Transverse colon (tissue), 4 donors: ENCODE results near the gene BMP6. TPM values are rescaled to one million over a fixed set of nuclear protein-coding genes. Genes with fewer than 3 reads are reported as not detected.

ENCODE experiments used
- DNase-seq: peaks from one replicate; pipeline ENCODE4 v3.0.0-alpha.2; 2019
- H3K27ac ChIP-seq, 4 donors: fragments of 200-600 bp; sonication (generic); 2 replicates each; pipeline ENCODE4 v1.5.1; 2016 to 2018; ENCODE audit warnings: inconsistent platforms in 4 of 4
- H3K27me3 ChIP-seq: fragments of 200-600 bp; sonication (generic); 2 replicates; pipeline ENCODE4 v1.5.1; 2017; ENCODE audit warnings: inconsistent platforms
- H3K36me3 ChIP-seq, 4 donors: fragments of 200-600 bp; sonication (generic); 2 replicates each; pipeline ENCODE4 v1.5.1; 2017 to 2019; ENCODE audit warnings: inconsistent platforms in 4 of 4
- H3K4me1 ChIP-seq, 4 donors: fragments of 200-600 bp; sonication (generic); 2 replicates each; pipeline ENCODE4 v1.5.1; 2017 to 2020; ENCODE audit warnings: inconsistent platforms in 4 of 4
- H3K4me3 ChIP-seq, 4 donors: fragments of 200-600 bp; sonication (generic); 1 replicate in 1 of 4; 2 replicates in 3 of 4; pipeline versions ENCODE4 v1.5.1 to v1.6.1; 2017 to 2019; ENCODE audit warnings: inconsistent platforms in 4 of 4
- H3K9me3 ChIP-seq, 2 donors: fragments of 200-600 bp; sonication (generic); 2 replicates each; pipeline ENCODE4 v1.5.1; 2017 to 2019; ENCODE audit warnings: inconsistent platforms in 2 of 2
- EP300 ChIP-seq: sonication (generic); formaldehyde crosslinking; IDR thresholded peaks from one replicate; pipeline ENCODE4 v1.6.1; 2017; ENCODE audit warnings: antibody characterized with exemption, low read depth
- POLR2A ChIP-seq: fragments of 450-650 bp; IDR thresholded peaks from one replicate; pipeline ENCODE4 v1.6.1; 2016; ENCODE audit warnings: antibody characterized with exemption, mild to moderate bottlenecking, moderate library complexity
- POLR2AphosphoS5 ChIP-seq, 3 donors: sonication (generic); formaldehyde crosslinking; IDR thresholded peaks; one replicate each; pipeline ENCODE4 v1.6.1; 2016; ENCODE audit warnings: antibody characterized with exemption in 3 of 3
- WGBS, 2 donors: methylation state at CpG; one replicate each; pipeline ENCODE4 v1.1.5; 2018; ENCODE audit warnings: low coverage in 1 of 2; 5-methylcytosine and 5-hydroxymethylcytosine counted together
- in situ Hi-C, 4 donors: fragments of 200-750 bp; cut with MboI; loops; one replicate each; pipeline versions ENCODE4 v1.15.0 to v1.15.1; 2017; ENCODE audit warnings: low sequenced_read_pairs in 3 of 4, low pct_ligation_motif_present in 1 of 4, low pct_unique_long_range_greater_than_20kb in 1 of 4
- intact Hi-C: fragments of 100-400 bp; cut with DNase I; formaldehyde crosslinking; loops from one replicate; pipeline ENCODE4 v1.15.1; 2023; ENCODE audit warnings: low total_unique reads
- total RNA-seq, 4 donors: library from RNA; depleted of rRNA; stranded (reverse); fragments of >200 nt; gene quantifications; one replicate each; pipeline ENCODE4 v1.1.0, GENCODE V29; 2016
- TF ChIP-seq, protein P1 (sequence below), 5 experiments: fragments of 200-600 bp in 3 of 5; fragments of 450-650 bp in 2 of 5; sonication (generic) in 3 of 5; IDR thresholded peaks; 1 replicate in 2 of 5; 2 replicates in 3 of 5; pipeline ENCODE4 v1.5.1; 2016 to 2017; ENCODE audit warnings: antibody characterized with exemption in 5 of 5, inconsistent platforms in 3 of 5, mild to moderate bottlenecking in 2 of 5, moderate library complexity in 1 of 5

The BMP6 gene
- total RNA-seq, 4 donors from 2014 or later = 1.1 to 12.7 (median 6.7) TPM

DNA sequence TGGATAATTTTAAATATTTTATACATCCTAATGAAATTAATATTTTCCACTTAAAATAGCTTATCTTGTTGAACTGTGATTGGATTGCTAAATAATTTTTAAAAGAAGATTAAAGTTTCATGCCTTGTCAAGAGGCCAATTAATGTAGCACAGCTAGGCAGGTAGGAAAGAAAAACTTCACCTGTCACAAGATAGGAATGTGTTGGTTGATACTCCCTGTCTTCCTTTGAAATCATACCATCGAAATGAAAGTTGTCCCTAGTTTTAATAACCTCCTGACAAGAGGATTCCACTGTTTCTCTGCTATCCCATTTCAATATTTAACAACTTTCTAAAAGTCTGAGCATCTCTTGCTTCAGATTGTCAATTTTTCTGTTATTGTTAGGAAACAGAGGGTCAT, 80.8 kb downstream of the BMP6 start:
- TF ChIP-seq POLR2AphosphoS5 (IDR thresholded peaks at IDR 0.05) = no peak
- no peak for TF ChIP-seq EP300
- TF ChIP-seq, protein P1, sequence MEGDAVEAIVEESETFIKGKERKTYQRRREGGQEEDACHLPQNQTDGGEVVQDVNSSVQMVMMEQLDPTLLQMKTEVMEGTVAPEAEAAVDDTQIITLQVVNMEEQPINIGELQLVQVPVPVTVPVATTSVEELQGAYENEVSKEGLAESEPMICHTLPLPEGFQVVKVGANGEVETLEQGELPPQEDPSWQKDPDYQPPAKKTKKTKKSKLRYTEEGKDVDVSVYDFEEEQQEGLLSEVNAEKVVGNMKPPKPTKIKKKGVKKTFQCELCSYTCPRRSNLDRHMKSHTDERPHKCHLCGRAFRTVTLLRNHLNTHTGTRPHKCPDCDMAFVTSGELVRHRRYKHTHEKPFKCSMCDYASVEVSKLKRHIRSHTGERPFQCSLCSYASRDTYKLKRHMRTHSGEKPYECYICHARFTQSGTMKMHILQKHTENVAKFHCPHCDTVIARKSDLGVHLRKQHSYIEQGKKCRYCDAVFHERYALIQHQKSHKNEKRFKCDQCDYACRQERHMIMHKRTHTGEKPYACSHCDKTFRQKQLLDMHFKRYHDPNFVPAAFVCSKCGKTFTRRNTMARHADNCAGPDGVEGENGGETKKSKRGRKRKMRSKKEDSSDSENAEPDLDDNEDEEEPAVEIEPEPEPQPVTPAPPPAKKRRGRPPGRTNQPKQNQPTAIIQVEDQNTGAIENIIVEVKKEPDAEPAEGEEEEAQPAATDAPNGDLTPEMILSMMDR (IDR thresholded peaks at IDR 0.05) = no peak
- TF ChIP-seq POLR2A = no peak
- H3K27me3 ChIP-seq = no peaks in the 10 kb centered on the region
- H3K4me1 ChIP-seq = no peaks in the 10 kb centered on the region
- WGBS, 2 donors = 47 to 69% methylated on average over 1 of the region's 1 CpG
- in situ Hi-C loops = no loop called here
- no peaks in the 10 kb centered on the region for H3K36me3 ChIP-seq
- no peak overlapping the region for H3K4me3 ChIP-seq
- no peak for DNase-seq
- intact Hi-C loops = no loop called here
- no peaks in the 10 kb centered on the region for H3K9me3 ChIP-seq
- H3K27ac ChIP-seq = no peak overlapping the region

DNA sequence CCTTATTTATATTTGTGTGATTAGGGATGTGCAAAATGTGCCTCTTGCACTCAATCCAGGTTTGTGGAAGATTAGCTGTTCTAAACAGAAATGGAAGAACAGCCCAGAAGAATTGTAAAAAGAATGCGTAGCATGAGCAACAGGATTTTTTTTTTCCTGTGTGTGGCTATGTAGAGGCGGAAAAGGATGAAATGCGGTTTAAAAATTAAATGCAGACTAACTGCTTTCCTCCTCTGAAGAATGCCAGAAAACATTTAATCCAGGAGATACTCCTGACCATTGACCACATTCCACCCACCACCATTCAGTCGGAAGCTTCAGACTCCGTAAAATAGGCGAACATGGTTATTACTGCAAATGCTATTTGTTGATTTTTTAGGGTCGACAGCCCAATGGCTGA, 83.4 kb downstream of the BMP6 start:
- no peaks in the 10 kb centered on the region for H3K36me3 ChIP-seq
- DNase-seq = no peak
- TF ChIP-seq POLR2A (no peak), POLR2AphosphoS5 (IDR thresholded peaks at IDR 0.05) (no peak), EP300 (no peak)
- TF ChIP-seq, protein P1 (IDR thresholded peaks at IDR 0.05) = no peak
- no peak overlapping the region for H3K4me3 ChIP-seq
- in situ Hi-C loops = no loop called here
- H3K27me3 ChIP-seq = no peaks in the 10 kb centered on the region
- H3K4me1 ChIP-seq = no peaks in the 10 kb centered on the region
- WGBS, 2 donors = 84 to 85% methylated on average over 7 of the region's 7 CpGs
- no peaks in the 10 kb centered on the region for H3K9me3 ChIP-seq
- H3K27ac ChIP-seq = no peak overlapping the region
- intact Hi-C loops = no loop called here

DNA sequence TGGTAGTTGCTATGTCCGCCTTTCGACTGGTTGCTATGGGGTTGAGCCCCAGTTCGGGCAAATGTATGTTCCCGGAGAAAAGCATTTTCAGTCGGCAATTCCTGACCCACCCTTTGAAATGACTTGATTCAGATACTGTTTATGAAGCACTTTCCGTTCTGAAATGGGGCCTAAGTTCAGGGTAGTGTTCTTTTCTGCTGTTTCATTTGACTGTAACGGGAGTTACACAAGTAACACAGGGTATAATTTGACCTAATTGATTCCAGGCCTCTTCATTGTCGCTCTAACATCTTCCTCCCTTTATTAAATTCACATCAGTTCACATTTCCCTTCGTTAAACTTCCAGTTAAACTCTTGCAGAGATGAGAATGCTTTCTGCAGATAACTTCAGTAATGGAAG, 85.5 kb downstream of the BMP6 start:
- Histone ChIP-seq H3K27ac (no peak overlapping the region), H3K36me3 (no peaks in the 10 kb centered on the region), H3K27me3 (no peaks in the 10 kb centered on the region), H3K4me1 (no peaks in the 10 kb centered on the region), H3K9me3 (no peaks in the 10 kb centered on the region), H3K4me3 (no peak overlapping the region)
- WGBS, 2 donors = 71 to 86% methylated on average over 7 to 9 of the region's 9 CpGs
- TF ChIP-seq POLR2AphosphoS5 (IDR thresholded peaks at IDR 0.05) (no peak), EP300 (no peak), POLR2A (no peak)
- TF ChIP-seq, protein P1 (IDR thresholded peaks at IDR 0.05) = no peak
- no peak for DNase-seq
- intact Hi-C loops (loop anchor here (1.0 kb wide), 1 partner anchor 22 kb away; no protein-coding TSS in a partner anchor), in situ Hi-C loops (no loop called here)

GRCh38 chr6:7812623-7813022, 86.7 kb downstream of the BMP6 start:
- TF ChIP-seq, protein P1 (IDR thresholded peaks at IDR 0.05) = no peak
- no peak for TF ChIP-seq POLR2A
- no peak for TF ChIP-seq POLR2AphosphoS5 (IDR thresholded peaks at IDR 0.05)
- H3K27ac ChIP-seq = no peak overlapping the region
- H3K27me3 ChIP-seq = no peaks in the 10 kb centered on the region
- no peaks in the 10 kb centered on the region for H3K9me3 ChIP-seq
- no peaks in the 10 kb centered on the region for H3K36me3 ChIP-seq
- intact Hi-C loops (no loop called here), in situ Hi-C loops (no loop called here)
- no peaks in the 10 kb centered on the region for H3K4me1 ChIP-seq
- WGBS, 2 donors = 58 to 69% methylated on average over 2 of the region's 2 CpGs
- H3K4me3 ChIP-seq = no peak overlapping the region
- no peak for DNase-seq
